AG10803 (cell line): ENCODE measurements around the gene NEK4.
A peak's percentile ranks its signal among the peaks of the same experiment; 100 is the strongest.

Source experiments
- DNase-seq: peaks from one replicate; pipeline ENCODE4 v3.0.0; 2010; ENCODE audit warnings: low read depth
- H3K4me3 ChIP-seq: 2 replicates; pipeline ENCODE4 v1.5.1; 2011; ENCODE audit warnings: mild to moderate bottlenecking, low read length, control low read depth
- CTCF ChIP-seq: conservative IDR thresholded peaks from 2 replicates; pipeline ENCODE4 v1.5.1; 2011; ENCODE audit warnings: mild to moderate bottlenecking, low read length, control low read depth, inconsistent platforms

NEK4 gene

GRCh38 chr3:52774066-52774713, 3.5 kb upstream of the NEK4 start:
- no peak for DNase-seq
- TF ChIP-seq CTCF: no peak
- H3K4me3 ChIP-seq: no peak overlapping the region

GRCh38 chr3:52773361-52774065, 2.8 kb upstream of the NEK4 start:
- no peak for TF ChIP-seq CTCF
- no peak for DNase-seq
- no peak overlapping the region for H3K4me3 ChIP-seq

- no peak overlapping the region for H3K4me3 ChIP-seq
- no peak for DNase-seq
- no peak for TF ChIP-seq CTCF
Measured at GRCh38 chr3:52771702-52772101, 962 bp upstream of the NEK4 start.

DNA sequence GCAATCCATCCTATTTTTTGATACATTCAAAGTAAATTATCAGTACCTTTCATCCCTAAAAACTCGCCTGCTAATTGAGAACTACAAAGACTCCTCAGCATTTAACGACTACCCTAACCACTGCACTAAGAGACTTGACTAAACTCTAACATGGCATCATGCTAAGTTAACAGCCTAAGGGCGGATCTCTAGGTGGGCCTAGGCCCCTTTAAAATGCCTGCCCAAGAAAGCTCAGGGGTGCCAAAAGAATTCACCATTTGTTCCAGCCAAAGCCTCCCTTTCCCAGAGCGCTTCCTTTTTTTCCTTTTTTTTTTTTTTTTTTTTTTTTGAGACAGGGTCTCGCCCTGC, 568 bp upstream of the NEK4 start:
- DNase-seq: no peak
- H3K4me3 ChIP-seq: peak overlapping the region; percentile 84
- TF ChIP-seq CTCF: no peak

DNA sequence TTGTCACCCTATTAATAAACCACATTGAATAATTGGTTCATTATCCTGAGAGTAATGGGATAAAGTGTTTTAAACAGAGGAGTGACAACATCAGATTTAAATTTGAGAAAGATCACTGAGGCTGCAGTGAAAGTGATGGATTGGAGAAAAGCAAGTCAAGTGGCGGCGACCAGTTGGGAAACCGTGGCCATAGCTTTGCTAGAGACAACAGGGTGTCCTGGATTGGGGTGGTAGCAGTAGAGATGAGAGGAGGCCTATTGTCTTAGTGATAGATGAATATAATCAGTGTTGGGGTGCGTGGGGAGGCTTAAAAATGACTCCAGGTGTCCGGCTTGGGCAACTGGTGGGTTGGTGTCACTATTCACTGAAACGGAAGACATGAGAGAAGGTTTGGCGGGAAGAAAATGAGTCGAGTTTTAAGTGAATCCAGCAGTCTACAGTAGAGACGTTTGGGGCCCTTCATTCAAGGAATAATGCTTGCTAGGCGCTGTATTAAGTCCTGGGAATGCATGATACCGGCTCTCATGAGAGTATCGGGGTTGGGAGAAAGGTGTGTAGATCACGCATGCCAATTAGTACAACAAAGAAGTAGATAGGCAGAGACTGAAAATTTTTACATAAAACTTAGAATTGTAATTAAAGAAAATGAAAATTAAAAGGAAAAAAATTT, 819 bp downstream of the NEK4 start:
- TF ChIP-seq CTCF: no peak
- peak overlapping the region; percentile 84 for H3K4me3 ChIP-seq
- no peak for DNase-seq

DNA sequence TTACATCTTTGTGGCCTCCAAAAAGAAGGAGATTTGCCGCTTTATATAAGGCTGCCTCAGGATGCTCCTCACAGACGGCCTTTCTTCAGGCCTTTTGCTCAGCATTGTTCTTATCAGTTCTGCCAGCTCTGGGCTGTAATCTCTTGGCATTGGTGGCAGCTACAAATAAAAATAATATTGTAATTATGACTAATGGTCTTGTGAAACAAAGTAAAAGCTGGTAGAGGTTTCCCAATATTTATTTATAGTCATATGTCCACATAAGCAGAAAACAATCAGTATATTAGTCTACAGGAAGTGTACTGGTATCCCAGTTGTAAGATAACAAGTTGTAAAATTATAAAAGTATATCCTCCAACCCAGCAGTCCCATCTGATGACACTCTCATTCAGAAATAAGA, 7.3 kb downstream of the NEK4 start:
- no peak for DNase-seq
- TF ChIP-seq CTCF: no peak
- H3K4me3 ChIP-seq: no peak overlapping the region

- no peak for DNase-seq
- no peak for TF ChIP-seq CTCF
- H3K4me3 ChIP-seq: no peak overlapping the region
Measured at GRCh38 chr3:52756141-52756540, 14.6 kb downstream of the NEK4 start.
